PC-9 (cell line): ENCODE measurements around the gene HES7. TPM values are rescaled to one million over a fixed set of nuclear protein-coding genes. Genes with fewer than 3 reads are reported as not detected.

Experiments used
- BruUV-seq: library from RNA; stranded (reverse); fragments of 400-500 nt; replicated peaks from 2 replicates; lab custom pipeline; 2021; lab: Mats Ljungman, UMichigan
- CTCF ChIA-PET: fragments of 300-600 bp; sonication (Branson Sonifier 250); formaldehyde crosslinking; loops from one replicate; lab custom pipeline; 2022; ENCODE audit warnings: antibody characterized with exemption; lab: Charles Lee
- POLR2A ChIA-PET: fragments of 300-600 bp; sonication (Branson Sonifier 250); formaldehyde crosslinking; loops from one replicate; lab custom pipeline; 2022; ENCODE audit warnings: antibody characterized with exemption; ENCODE audit not compliant: unreplicated experiment; lab: Charles Lee
- DNase-seq, 2 experiments: peaks; one replicate each; pipeline versions ENCODE4 v3.0.0 to v3.0.0-alpha.2; 2015 to 2022; ENCODE audit warnings: mixed read lengths in 1 of 2
- H2AFZ ChIP-seq: fragments of 200-600 bp; sonication (generic); 2 replicates; pipeline ENCODE4 v1.8.1; 2017; ENCODE audit warnings: antibody characterized with exemption
- H3F3A ChIP-seq: fragments of 200-600 bp; sonication (generic); 2 replicates; pipeline ENCODE4 v1.8.1; 2017; ENCODE audit warnings: antibody characterized with exemption, mild to moderate bottlenecking, low read depth; ENCODE audit not compliant: insufficient read depth
- H3K27ac ChIP-seq: fragments of 200-600 bp; sonication (generic); 2 replicates; pipeline ENCODE4 v1.6.1; 2016; ENCODE audit warnings: mixed run types
- H3K27me3 ChIP-seq: fragments of 200-600 bp; sonication (generic); 2 replicates; pipeline ENCODE4 v1.6.1; 2016; ENCODE audit warnings: low read depth, mixed run types; ENCODE audit not compliant: insufficient read depth
- H3K36me3 ChIP-seq: fragments of 200-600 bp; sonication (generic); 2 replicates; pipeline ENCODE4 v1.6.1; 2016; ENCODE audit warnings: low read depth, mixed run types
- H3K4me1 ChIP-seq: fragments of 200-600 bp; sonication (generic); replicated peaks from 2 replicates; pipeline ENCODE4 v1.6.1; 2016; ENCODE audit warnings: mixed run types; ENCODE audit not compliant: insufficient read depth
- H3K4me2 ChIP-seq: fragments of 200-600 bp; sonication (generic); 2 replicates; pipeline ENCODE4 v1.6.1; 2017; ENCODE audit warnings: mixed run types
- H3K4me3 ChIP-seq: fragments of 200-600 bp; sonication (generic); 2 replicates; pipeline ENCODE4 v1.6.1; 2016; ENCODE audit warnings: mixed run types
- H3K79me2 ChIP-seq: fragments of 200-600 bp; sonication (generic); 2 replicates; pipeline ENCODE4 v1.6.1; 2017; ENCODE audit warnings: low read depth, mixed run types
- H3K9me2 ChIP-seq: fragments of 200-600 bp; sonication (generic); 2 replicates; pipeline ENCODE4 v1.8.1; 2017; ENCODE audit warnings: mild to moderate bottlenecking; ENCODE audit not compliant: insufficient read depth
- H3K9me3 ChIP-seq: fragments of 200-600 bp; sonication (generic); 2 replicates; pipeline ENCODE4 v1.8.1; 2016; ENCODE audit warnings: low read depth; ENCODE audit not compliant: insufficient read depth
- H4K20me1 ChIP-seq: fragments of 200-600 bp; sonication (generic); 2 replicates; pipeline ENCODE4 v1.8.1; 2017; ENCODE audit not compliant: insufficient read depth
- EZH2 ChIP-seq: fragments of 200-600 bp; sonication (generic); IDR thresholded peaks from 2 replicates; pipeline ENCODE4 v1.8.0; 2017; ENCODE audit warnings: antibody characterized with exemption, low read depth
- intact Hi-C: fragments of 100-400 bp; cut with micrococcal nuclease; formaldehyde crosslinking; loops from one replicate; pipeline ENCODE4 v1.10.0; 2022; ENCODE audit not compliant: unreplicated experiment
- total RNA-seq: library from RNA; stranded (reverse); gene quantifications from 2 replicates; pipeline ENCODE4 v1.2.3, GENCODE V29; 2021
- TF ChIP-seq, protein P1 (sequence below): fragments of 200-600 bp; sonication (generic); conservative IDR thresholded peaks from 2 replicates; pipeline ENCODE4 v1.6.1; 2017; ENCODE audit warnings: mixed run types, antibody characterized with exemption, mild to moderate bottlenecking, moderate library complexity

The HES7 gene
- total RNA-seq, 1 experiment from 2014 or later, result 2.6 TPM

DNA sequence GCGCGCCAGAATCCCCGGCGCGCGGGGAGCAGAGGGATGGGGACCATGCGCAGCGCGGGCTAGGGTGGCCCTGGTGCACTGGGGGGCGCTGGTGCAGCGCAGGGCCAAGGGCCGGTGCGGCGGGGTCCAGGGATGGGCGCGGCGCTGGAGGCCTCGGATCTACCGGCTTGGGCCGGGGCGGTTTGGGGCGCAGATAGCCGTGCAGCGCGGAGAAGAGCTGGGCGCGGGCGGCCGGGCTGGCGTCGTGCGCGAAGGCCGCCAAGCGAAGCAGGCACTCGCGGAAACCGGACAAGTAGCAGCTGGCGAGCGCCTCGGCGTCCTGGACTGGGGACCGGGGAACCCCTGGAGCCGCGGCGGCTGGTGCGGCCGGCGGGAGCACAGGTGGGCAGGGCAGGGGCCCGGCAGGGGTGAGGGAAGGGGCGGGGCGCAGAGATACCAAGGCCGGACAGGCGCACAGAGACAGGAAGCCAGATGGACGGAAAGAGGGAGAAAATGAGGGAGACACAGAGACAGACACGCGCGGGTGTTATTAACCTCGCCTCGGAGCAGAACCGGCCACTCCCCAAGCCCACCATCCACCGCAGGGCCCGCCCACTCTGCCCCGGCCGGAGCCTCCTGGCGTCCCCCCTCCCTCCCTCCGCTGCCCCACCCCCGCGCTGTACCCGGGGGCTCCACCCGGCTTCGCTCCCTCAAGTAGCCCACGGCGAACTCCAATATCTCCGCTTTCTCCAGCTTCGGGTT is 2.1 kb downstream of the HES7 start:
- H3K9me2 ChIP-seq, result no peaks in the 10 kb centered on the region
- ChIA-PET POLR2A (interaction anchor here (0.5 to 0.9 kb wide), 3 partner anchors 28 to 51 kb away, joined by 4 to 11 read pairs (median 8); no protein-coding TSS in a partner anchor), CTCF (interaction anchor here (0.6 to 0.7 kb wide), 2 partner anchors 49 to 288 kb away, joined by 3 read pairs; no protein-coding TSS in a partner anchor)
- H3K27me3 ChIP-seq, result no peaks in the 10 kb centered on the region
- BruUV-seq, result no TSS peak
- H2AFZ ChIP-seq, result peak overlapping the region; percentile 86
- H3K79me2 ChIP-seq, result no peaks in the 10 kb centered on the region
- no peak for TF ChIP-seq EZH2
- TF ChIP-seq, protein P1, sequence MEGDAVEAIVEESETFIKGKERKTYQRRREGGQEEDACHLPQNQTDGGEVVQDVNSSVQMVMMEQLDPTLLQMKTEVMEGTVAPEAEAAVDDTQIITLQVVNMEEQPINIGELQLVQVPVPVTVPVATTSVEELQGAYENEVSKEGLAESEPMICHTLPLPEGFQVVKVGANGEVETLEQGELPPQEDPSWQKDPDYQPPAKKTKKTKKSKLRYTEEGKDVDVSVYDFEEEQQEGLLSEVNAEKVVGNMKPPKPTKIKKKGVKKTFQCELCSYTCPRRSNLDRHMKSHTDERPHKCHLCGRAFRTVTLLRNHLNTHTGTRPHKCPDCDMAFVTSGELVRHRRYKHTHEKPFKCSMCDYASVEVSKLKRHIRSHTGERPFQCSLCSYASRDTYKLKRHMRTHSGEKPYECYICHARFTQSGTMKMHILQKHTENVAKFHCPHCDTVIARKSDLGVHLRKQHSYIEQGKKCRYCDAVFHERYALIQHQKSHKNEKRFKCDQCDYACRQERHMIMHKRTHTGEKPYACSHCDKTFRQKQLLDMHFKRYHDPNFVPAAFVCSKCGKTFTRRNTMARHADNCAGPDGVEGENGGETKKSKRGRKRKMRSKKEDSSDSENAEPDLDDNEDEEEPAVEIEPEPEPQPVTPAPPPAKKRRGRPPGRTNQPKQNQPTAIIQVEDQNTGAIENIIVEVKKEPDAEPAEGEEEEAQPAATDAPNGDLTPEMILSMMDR, result peak; percentile 60
- H3K27ac ChIP-seq, result no peak overlapping the region
- intact Hi-C loops, result loop anchor here (1.0 kb wide), 1 partner anchor 36 kb away; no protein-coding TSS in a partner anchor
- no peaks in the 10 kb centered on the region for H3K9me3 ChIP-seq
- H3F3A ChIP-seq, result peaks cover 33% of the 10 kb centered on the region
- DNase-seq, result peak in 1 of 2 experiments; percentile 89
- H3K4me2 ChIP-seq, result peak overlapping the region; percentile 95
- peaks cover 5% of the 10 kb centered on the region; the same call in 1 of the 2 replicates for H4K20me1 ChIP-seq
- peak overlapping the region; percentile 81 for H3K4me3 ChIP-seq
- H3K36me3 ChIP-seq, result no peaks in the 10 kb centered on the region
- peaks cover 23% of the 10 kb centered on the region for H3K4me1 ChIP-seq

DNA sequence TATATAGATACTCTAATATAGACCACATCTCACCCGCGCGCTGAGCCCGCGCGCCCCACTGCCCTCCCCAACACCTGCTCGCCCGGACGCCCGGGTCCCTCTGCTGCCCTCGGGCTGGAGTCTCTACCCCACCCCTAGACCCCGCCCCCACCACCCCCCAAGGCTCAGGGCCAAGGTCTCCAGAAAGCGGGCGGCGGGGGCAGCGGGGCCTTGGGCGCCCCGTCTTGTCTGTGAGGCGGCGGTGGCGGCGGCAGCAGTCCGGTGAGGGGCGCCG is 2.6 kb downstream of the HES7 start:
- Histone ChIP-seq H3K79me2 (no peaks in the 10 kb centered on the region), H3K4me1 (peaks cover 23% of the 10 kb centered on the region), H4K20me1 (peaks cover 5% of the 10 kb centered on the region; the same call in 1 of the 2 replicates), H3K9me2 (no peaks in the 10 kb centered on the region), H3K4me2 (peak overlapping the region; percentile 95), H2AFZ (peak overlapping the region; percentile 86; the same call in 1 of the 2 replicates), H3K4me3 (peak overlapping the region; percentile 87; the same call in 1 of the 2 replicates), H3K36me3 (no peaks in the 10 kb centered on the region), H3F3A (peaks cover 30% of the 10 kb centered on the region), H3K9me3 (no peaks in the 10 kb centered on the region), H3K27me3 (no peaks in the 10 kb centered on the region), H3K27ac (no peak overlapping the region)
- no peak for DNase-seq
- TF ChIP-seq, protein P1, result no peak
- TF ChIP-seq EZH2, result no peak
- intact Hi-C loops, result no loop called here
- POLR2A ChIA-PET, result interaction anchor here (0.5 to 0.9 kb wide), 2 partner anchors 28 to 35 kb away, joined by 4 to 8 read pairs; no protein-coding TSS in a partner anchor
- CTCF ChIA-PET, result no interaction called here
- BruUV-seq, result no TSS peak

DNA sequence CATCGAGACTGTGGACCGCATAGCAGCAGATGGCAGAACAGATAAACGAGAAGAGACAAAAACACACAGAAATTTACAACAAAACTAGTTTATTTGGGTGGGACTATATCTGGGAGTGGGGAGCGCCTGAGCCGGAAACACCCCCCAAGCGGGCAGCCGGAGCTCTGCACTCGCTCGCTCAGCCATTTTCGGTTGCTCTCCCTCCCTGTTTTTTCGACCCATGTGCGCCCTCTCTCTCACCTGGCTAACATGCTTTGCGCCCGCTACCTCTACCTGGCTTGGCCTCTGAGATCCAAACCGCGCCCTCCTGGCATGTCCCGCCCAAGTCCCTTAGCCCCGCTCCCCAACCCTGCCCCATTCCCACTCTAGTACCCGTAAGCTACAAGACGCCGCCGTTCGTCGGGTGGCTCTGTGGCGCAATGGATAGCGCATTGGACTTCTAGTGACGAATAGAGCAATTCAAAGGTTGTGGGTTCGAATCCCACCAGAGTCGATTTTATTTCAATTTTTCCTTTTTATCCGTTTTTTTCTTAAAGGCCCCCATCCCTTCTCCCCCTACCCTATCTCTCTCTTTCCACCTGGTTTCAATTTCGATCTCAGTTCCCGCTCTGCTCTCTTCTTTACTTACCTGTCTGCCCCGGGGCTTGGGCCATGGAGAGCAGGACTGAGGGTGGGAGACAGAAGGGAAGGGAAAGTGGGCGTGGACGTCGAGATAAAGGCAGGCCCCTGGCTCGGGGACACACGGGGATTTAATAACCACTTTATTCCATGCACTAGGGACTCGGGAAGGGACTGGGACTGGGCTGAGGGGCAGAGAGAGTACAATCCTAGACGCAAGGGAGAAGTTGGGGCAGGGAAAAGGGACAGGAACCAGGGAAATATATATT is 3.1 kb downstream of the HES7 start:
- Histone ChIP-seq H3K9me2 (no peaks in the 10 kb centered on the region), H3K36me3 (no peaks in the 10 kb centered on the region), H2AFZ (peak overlapping the region; percentile 73), H3K4me2 (peak overlapping the region; percentile 95), H3K9me3 (no peaks in the 10 kb centered on the region), H3K27ac (peak overlapping the region; percentile 58), H3K79me2 (no peaks in the 10 kb centered on the region), H3K4me1 (peaks cover 23% of the 10 kb centered on the region), H4K20me1 (peaks cover 5% of the 10 kb centered on the region; the same call in 1 of the 2 replicates), H3K4me3 (peak overlapping the region; percentile 87), H3K27me3 (no peaks in the 10 kb centered on the region), H3F3A (peaks cover 30% of the 10 kb centered on the region)
- CTCF ChIA-PET, result interaction anchor here (2.1 kb wide), 1 partner anchor 17 kb away, joined by 8 read pairs; no protein-coding TSS in a partner anchor
- POLR2A ChIA-PET, result interaction anchor here (1.3 kb wide), 1 partner anchor 52 kb away, joined by 4 read pairs; no protein-coding TSS in a partner anchor
- DNase-seq, result peak; percentile 79 to 94
- no TSS peak for BruUV-seq
- intact Hi-C loops, result loop anchor here (1.0 kb wide), 3 partner anchors 18 to 127 kb away; no protein-coding TSS in a partner anchor
- no peak for TF ChIP-seq EZH2
- TF ChIP-seq, protein P1, result peak; percentile 45
